ENCODE results near the gene LCN9.

- TF ChIP-seq JUN (CRISPR knock-in tag; IDR thresholded peaks at IDR 0.05) (no peak), PRDM4 (CRISPR knock-in tag; IDR thresholded peaks at IDR 0.05; ENCODE audit: borderline replicate concordance) (no peak), POLR2A (IDR thresholded peaks at IDR 0.05; ENCODE audit: insufficient read depth in 1 of 2, low read depth in 2 of 2, low read length in 2 of 2) (no peak), MAZ (IDR thresholded peaks at IDR 0.05; ENCODE audit: borderline replicate concordance, low read depth, low read length) (no peak), MAZ (CRISPR knock-in tag; IDR thresholded peaks at IDR 0.05; ENCODE audit: low read depth) (no peak), CSRNP2 (CRISPR knock-in tag; conservative IDR thresholded peaks at IDR 0.05; ENCODE audit: low read depth) (no peak), TAF1 (CRISPR knock-in tag; IDR thresholded peaks at IDR 0.05) (no peak), THRA (CRISPR knock-in tag; IDR thresholded peaks at IDR 0.05; ENCODE audit: borderline replicate concordance) (no peak)
These were observed 46.2 kb upstream of the LCN9 start for GRCh38 chr9:135616619-135617537.
